ENCODE measurements around the gene FNDC5.

Gene FNDC5

GRCh38 chr1:32863881-32864245, 6.8 kb downstream of the FNDC5 start:
- DNase-seq: no peak

DNA sequence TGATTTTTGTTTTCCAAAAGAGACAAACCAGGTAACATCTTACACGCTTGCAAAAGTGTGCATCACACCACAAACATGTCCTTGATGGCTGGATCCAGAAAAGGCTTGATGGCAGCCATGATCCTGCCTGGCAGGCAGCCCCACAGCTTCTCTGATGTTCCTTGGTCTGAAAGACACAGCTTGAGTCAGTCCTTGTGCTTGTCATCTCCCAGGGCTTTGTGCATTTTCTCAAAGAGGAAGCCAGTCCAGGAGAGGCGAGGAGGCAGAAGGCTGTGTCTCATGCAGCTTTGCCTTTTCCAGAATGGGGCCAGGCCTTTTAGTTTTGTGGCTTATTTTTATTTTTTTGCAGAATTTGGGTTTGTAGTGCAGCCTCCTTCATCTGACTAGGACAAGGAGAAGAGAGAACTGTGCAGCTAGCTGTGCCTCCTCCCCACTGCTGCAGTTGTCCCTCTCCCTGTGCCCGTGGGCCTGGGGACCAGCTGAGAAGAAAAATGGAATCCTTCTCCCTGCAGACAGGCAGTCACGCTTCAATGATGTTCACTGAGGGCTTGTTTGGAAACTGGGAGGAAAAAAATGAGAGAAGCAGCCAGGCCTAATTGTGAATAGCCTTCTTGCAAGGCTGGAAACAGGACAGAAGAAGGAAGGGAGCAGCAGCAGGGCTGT, 7.4 kb downstream of the FNDC5 start:
- no peak for DNase-seq

DNA sequence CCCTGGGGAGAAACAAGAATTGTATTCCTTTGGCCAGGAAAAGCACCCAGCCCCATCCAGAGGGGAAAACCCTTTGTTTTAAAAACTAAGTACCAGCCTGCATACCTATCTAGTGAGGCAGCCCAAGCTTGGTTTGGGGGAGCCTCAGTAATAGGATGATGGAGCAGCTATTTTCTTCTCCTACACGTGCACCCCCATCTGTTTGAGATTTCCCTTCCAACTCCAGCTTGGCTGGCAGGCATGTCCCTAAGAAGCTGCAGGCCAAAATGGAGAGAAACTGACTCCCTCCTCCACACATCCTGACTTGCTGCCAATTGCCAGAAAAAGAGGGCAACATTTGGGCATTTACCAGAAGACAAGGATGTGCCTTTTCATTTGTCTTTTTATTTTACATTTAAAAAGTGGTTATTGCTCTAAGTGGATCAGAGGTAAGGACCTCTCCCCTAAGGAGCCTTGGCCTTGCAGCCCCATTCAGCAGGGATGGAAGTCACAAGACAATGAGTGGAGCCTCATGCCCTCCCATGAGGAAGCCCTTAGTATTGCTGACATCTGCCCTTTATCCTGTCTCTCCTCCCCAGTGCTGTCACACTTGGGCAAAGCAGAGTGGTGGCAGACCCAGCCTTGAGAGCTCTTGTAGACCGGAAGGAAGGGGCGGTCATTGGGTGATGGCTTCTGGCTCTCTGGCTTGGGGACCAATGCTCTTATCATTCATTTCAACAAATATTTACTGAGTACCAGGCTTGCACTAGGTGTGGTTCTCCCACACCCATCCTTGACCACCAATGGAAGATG, 8.6 kb downstream of the FNDC5 start:
- no peak for DNase-seq

DNA sequence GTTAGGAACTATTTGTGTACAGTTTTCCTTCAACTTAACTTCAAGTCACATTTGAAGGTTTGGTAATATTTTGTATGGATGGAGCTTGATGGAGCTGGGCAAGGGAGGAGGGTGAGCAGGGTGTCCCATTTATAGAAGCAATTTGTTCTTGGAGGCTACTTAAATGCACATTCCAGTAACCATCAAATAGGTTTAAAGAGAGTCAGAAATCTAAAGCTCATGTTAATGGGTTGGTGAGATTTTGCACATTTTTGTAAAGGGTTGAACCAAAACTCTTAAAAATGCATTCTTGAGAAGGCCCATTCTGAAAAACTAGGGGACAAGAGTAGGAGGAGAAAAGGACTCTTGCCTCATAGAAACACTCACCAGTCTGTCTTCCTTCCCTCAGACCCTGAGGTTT, 10.1 kb downstream of the FNDC5 start:
- DNase-seq: no peak

- no peak for DNase-seq
Measured at GRCh38 chr1:32859915-32860314, 10.8 kb downstream of the FNDC5 start.

- DNase-seq: no peak
Measured at GRCh38 chr1:32858791-32859190, 11.9 kb downstream of the FNDC5 start.

DNA sequence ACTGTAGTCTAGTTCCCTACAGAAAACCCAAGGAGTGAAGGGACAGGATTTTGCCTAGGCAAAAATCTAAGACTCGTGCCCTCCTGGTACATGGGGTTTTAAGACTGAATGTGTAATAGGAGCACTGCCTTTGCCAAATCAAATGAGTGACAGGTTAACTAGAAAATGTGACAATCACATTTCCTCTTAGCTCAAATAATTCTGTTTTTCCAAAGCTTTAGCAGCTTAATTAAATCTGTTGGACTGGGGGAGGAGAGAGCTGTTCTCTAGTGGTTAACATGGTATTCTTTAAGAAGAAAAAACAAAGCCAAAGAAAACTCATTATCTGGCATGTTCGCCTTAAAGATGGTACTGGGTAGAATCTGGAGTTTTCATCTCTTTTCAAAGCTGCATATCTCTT, 12.6 kb downstream of the FNDC5 start:
- DNase-seq: no peak

GRCh38 chr1:32855861-32856617, 14.7 kb downstream of the FNDC5 start:
- no peak for DNase-seq

DNA sequence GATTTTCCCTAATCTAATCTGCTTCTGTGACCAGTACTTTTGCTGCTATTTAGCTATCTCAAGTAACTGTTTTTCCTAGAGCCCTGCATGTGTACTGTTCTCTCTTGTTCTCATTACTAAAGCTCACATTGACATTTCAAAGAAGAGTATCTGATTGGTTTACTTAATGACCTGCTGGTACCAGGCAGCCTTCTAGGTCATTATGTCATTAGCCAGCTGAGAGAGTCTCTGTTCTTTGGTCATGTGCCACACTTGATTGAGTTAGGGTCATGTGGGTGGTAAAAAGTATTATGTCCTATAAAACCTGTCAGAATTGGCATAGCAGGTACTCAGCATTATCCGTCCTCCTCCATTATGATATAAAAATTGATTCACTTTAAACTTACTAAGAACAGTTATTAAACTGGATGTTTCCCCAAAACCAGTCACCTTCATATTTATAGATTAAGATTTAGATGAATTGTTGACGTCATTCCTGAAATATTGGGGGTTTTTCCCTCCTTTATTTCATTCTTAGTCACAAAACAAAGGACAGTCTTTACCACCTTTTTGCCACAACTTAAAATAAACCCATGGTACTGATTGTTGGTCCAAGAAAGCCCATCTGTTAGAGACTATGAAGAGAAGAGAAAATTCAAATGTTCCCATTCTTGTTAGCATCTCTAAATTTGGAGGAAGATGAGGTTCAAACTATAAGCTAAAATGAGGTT, 22.2 kb downstream of the FNDC5 start:
- DNase-seq: no peak

DNA sequence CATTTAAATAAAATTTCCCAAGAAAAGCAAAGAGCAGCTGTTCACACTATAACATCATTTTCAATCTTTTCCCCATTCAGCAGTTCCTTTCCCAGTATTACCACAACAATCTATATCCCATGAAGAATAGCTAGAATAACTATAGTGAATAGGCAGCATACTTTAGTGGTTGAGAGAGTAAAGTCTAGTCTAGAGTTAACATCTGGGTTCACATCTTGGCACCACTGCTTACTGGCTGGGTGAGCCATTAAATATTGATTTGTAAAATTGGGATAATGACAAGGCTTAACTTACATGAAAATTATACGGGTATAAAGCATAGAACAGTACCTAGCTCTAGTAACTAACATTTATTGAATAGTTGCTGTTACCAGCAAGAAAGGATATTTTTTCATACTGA, 38.8 kb downstream of the FNDC5 start:
- no peak for DNase-seq

GRCh38 chr1:32830092-32830852, 40.4 kb downstream of the FNDC5 start:
- no peak for DNase-seq

DNA sequence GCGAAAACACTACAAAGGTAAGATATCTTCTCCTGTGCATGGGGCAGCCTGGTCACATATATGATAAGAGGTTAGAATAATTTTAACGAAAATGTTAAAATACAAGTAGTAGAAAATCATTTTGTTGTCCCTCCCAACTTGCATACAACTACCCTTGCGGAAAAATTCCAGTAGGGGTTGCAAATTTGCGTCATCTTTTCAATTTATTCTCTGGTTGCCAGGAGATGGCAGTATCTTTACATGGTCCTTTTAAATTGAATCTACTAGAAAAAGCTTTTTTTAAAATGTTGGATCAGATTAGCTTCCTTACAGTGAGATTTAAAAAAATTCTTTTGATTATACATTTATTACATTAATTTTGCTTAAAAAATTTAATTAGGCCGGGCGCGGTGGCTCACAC, 42.4 kb downstream of the FNDC5 start:
- no peak for DNase-seq

- DNase-seq: no peak
Measured at GRCh38 chr1:32825181-32825580, 45.5 kb downstream of the FNDC5 start.

DNA sequence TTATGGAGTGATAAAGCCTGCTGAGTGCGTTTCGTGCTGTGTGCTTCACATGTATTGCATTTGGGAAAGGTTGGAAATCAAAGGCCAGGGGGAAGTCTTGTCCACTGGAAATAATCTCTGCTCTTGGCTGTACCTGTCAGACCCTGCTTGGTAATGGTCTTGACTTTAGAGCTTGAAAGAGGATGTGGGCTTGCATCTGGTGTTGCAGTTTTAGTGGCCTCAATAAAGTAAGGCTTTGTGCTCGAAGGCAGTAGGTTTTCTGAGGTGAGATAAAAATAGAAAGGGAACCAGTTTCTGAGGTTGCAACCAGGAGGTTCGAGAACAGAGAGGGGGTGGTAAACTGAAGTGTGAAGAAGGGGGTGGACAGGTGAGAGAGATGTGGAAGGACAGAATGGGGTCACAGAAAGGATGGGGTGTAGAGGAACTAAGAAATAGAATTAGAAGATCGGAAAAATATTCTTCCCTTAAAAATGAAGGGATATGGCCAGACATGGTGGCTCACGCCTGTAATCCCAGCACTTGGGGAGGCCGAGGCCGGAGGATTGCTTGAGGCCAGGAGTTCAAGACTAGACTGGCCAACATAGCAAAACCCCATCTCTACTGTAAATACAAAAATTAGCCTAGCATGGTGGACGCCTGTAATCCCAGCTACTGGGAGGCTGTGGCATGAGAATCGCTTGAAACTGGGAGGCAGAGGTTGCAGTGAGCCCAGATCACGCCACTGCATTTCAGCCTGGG, 51.7 kb downstream of the FNDC5 start:
- no peak for DNase-seq

DNA sequence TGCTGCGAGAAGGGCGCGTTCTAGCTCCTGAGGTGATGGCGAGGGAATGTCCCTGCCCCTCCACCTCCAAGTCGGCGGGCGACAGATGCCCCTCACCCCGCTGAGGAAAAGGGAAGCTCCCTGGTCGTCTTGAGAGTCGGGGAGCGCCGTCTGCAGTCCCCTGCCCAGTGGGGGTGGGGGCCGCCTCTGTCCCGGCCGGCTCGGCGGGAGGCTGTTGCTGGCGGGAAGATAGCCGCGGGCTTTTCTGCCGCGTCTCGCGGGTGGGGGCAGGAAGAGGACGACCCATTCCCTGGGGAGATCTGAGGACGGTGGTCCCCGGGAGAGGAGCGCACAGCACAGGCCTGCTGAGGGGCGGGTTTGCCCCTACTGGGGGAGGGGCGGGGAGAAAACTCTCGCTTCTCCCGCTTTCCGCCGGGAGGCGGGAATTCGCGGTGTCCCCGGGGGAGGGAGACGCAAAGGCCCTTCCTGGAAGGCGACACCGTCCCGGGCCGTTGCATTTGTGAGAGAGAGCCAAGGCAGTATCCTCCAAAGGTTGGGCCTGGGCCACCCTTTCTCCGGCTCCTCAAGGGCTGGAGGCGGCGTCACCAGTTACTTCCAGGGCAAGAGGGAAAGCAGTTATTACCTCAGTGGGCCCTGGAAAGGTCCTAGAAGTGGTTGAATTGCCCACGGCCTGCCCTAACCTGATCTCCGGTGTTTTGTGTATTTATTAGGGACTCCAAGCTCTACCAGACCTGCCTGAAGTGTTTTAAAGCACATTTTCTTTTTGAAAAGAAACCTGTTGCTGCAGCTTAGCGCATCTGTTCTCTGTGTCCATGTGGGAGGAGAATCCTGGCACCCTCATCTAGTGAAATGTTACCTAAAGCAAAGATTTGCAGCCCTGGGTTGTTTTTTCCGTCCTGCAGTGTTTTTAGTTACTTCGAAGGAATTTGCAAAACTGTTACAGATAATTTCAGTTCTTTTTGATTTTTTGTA, 52.6 kb downstream of the FNDC5 start:
- DNase-seq: peak; percentile 47 to 50

GRCh38 chr1:32817159-32817814, 53.4 kb downstream of the FNDC5 start, which contains the start of the genes S100PBP and YARS1:
TSS of gene S100PBP (plus strand) at chr1:32817653. CDS start at chr1:32826100, 8,447 bp downstream.
TSS of gene YARS1 (minus strand) at chr1:32817358. CDS start at chr1:32817244, 114 bp downstream.
- DNase-seq: peak; percentile 100

- DNase-seq: no peak
Measured at GRCh38 chr1:32816676-32817158, 54.0 kb downstream of the FNDC5 start.

- no peak for DNase-seq
Measured at GRCh38 chr1:32813941-32814739, 56.6 kb downstream of the FNDC5 start.

Data from stimulated activated CD4-positive, alpha-beta T cell treated with anti-CD3 and anti-CD28 coated beads, Interleukin-2, amount 100 ng/mL, for 24 hours (primary cell).